Muscle layer of duodenum (tissue), 2 donors: Measurements from ENCODE around the gene MGAT3.

Source experiments
- H3K27ac ChIP-seq: one replicate; pipeline ENCODE4 v1.7.0; 2013; ENCODE audit warnings: mild to moderate bottlenecking, low read length
- H3K27me3 ChIP-seq: one replicate; pipeline ENCODE4 v1.7.0; 2013; ENCODE audit warnings: low read depth, mild to moderate bottlenecking, control low read depth, low read length
- H3K36me3 ChIP-seq, 2 donors: one replicate each; pipeline ENCODE4 v1.7.0; 2013; ENCODE audit warnings: low read length in 2 of 2, control low read depth in 1 of 2, mild to moderate bottlenecking in 1 of 2; ENCODE audit not compliant: insufficient read depth in 2 of 2, control insufficient read depth in 1 of 2
- H3K4me1 ChIP-seq, 2 donors: one replicate each; pipeline ENCODE4 v1.7.0; 2013; ENCODE audit warnings: low read length in 2 of 2, mild to moderate bottlenecking in 2 of 2, control low read depth in 1 of 2, moderate library complexity in 1 of 2; ENCODE audit not compliant: insufficient read depth in 2 of 2, control insufficient read depth in 1 of 2
- H3K4me3 ChIP-seq, 2 donors: one replicate each; pipeline ENCODE4 v1.7.0; 2013; ENCODE audit warnings: low read length in 2 of 2, low read depth in 1 of 2, mild to moderate bottlenecking in 1 of 2
- H3K9me3 ChIP-seq, 2 donors: one replicate each; pipeline ENCODE4 v1.7.0; 2013; ENCODE audit warnings: low read length in 2 of 2, control low read depth in 1 of 2, mild to moderate bottlenecking in 1 of 2; ENCODE audit not compliant: control insufficient read depth in 1 of 2
- donor health status: healthy.

MGAT3 gene

GRCh38 chr22:39527481-39527961 is 70.7 kb downstream of the MGAT3 start:
- H3K4me1 ChIP-seq, result peaks cover 17 to 82% of the 10 kb centered on the region in 2 donors
- H3K27me3 ChIP-seq, result no peaks in the 10 kb centered on the region
- no peak overlapping the region for H3K4me3 ChIP-seq
- H3K9me3 ChIP-seq, result no peaks in the 10 kb centered on the region
- peaks cover 19 to 22% of the 10 kb centered on the region in 2 donors for H3K36me3 ChIP-seq
- peak overlapping the region; percentile 5 for H3K27ac ChIP-seq

- Histone ChIP-seq H3K4me3 (peak overlapping the region in 1 of 2 donors; percentile 40), H3K4me1 (peaks cover 17 to 75% of the 10 kb centered on the region in 2 donors), H3K9me3 (no peaks in the 10 kb centered on the region), H3K27ac (peak overlapping the region; percentile 5), H3K27me3 (no peaks in the 10 kb centered on the region), H3K36me3 (peaks cover 16 to 19% of the 10 kb centered on the region in 2 donors)
Observed at GRCh38 chr22:39528080-39528661, 71.4 kb downstream of the MGAT3 start.

- Histone ChIP-seq H3K27ac (peak overlapping the region; percentile 31), H3K27me3 (no peaks in the 10 kb centered on the region), H3K9me3 (no peaks in the 10 kb centered on the region), H3K4me3 (peak overlapping the region; percentile 37 to 40), H3K36me3 (peaks cover 14 to 19% of the 10 kb centered on the region in 2 donors), H3K4me1 (peaks cover 17 to 72% of the 10 kb centered on the region in 2 donors)
Observed at GRCh38 chr22:39528681-39529486, 72.1 kb downstream of the MGAT3 start.

- Histone ChIP-seq H3K27ac (peak overlapping the region; percentile 31), H3K36me3 (peaks cover 10 to 13% of the 10 kb centered on the region in 2 donors), H3K4me1 (peaks cover 17 to 69% of the 10 kb centered on the region in 2 donors), H3K27me3 (no peaks in the 10 kb centered on the region), H3K4me3 (peak overlapping the region; percentile 7 to 40), H3K9me3 (no peaks in the 10 kb centered on the region)
Observed at GRCh38 chr22:39529487-39529851, 72.7 kb downstream of the MGAT3 start.

- Histone ChIP-seq H3K36me3 (peaks cover 8 to 9% of the 10 kb centered on the region in 2 donors), H3K9me3 (no peaks in the 10 kb centered on the region), H3K27ac (no peak overlapping the region), H3K4me1 (peaks cover 17 to 69% of the 10 kb centered on the region in 2 donors), H3K4me3 (no peak overlapping the region), H3K27me3 (no peaks in the 10 kb centered on the region)
Observed at GRCh38 chr22:39530116-39530515, 73.3 kb downstream of the MGAT3 start.

- Histone ChIP-seq H3K27me3 (no peaks in the 10 kb centered on the region), H3K36me3 (peaks cover 8 to 9% of the 10 kb centered on the region in 2 donors), H3K9me3 (no peaks in the 10 kb centered on the region), H3K4me3 (no peak overlapping the region), H3K4me1 (peaks cover 17 to 63% of the 10 kb centered on the region in 2 donors), H3K27ac (no peak overlapping the region)
Observed at GRCh38 chr22:39530692-39531331, 74.0 kb downstream of the MGAT3 start.

GRCh38 chr22:39532215-39533073 is 75.6 kb downstream of the MGAT3 start, which contains the start of gene RPS19BP1:
Gene RPS19BP1 (minus strand): TSS chr22:39532748. CDS start chr22:39532738, 10 bp downstream.
- no peaks in the 10 kb centered on the region for H3K27me3 ChIP-seq
- H3K36me3 ChIP-seq, result peaks cover 8 to 9% of the 10 kb centered on the region in 2 donors
- H3K27ac ChIP-seq, result peak within 1 kb of the TSS; percentile 87
- peaks cover 15 to 58% of the 10 kb centered on the region in 2 donors for H3K4me1 ChIP-seq
- no peaks in the 10 kb centered on the region for H3K9me3 ChIP-seq
- peak within 1 kb of the TSS; percentile 90 to 94 for H3K4me3 ChIP-seq

- H3K4me3 ChIP-seq, result no peak overlapping the region
- peaks cover 6 to 42% of the 10 kb centered on the region in 2 donors for H3K4me1 ChIP-seq
- no peaks in the 10 kb centered on the region for H3K27me3 ChIP-seq
- peaks cover 8 to 9% of the 10 kb centered on the region in 2 donors for H3K36me3 ChIP-seq
- H3K27ac ChIP-seq, result no peak overlapping the region
- H3K9me3 ChIP-seq, result no peaks in the 10 kb centered on the region
Observed at GRCh38 chr22:39534092-39534506, 77.3 kb downstream of the MGAT3 start.

- Histone ChIP-seq H3K9me3 (no peaks in the 10 kb centered on the region), H3K27ac (no peak overlapping the region)
Observed at GRCh38 chr22:39534591-39535356, 78.0 kb downstream of the MGAT3 start.

GRCh38 chr22:39535357-39535725 is 78.5 kb downstream of the MGAT3 start:
- peaks cover 0 to 29% of the 10 kb centered on the region in 2 donors for H3K4me1 ChIP-seq
- H3K27ac ChIP-seq, result no peak overlapping the region
- no peaks in the 10 kb centered on the region for H3K9me3 ChIP-seq
- H3K36me3 ChIP-seq, result no peaks in the 10 kb centered on the region
- no peaks in the 10 kb centered on the region for H3K27me3 ChIP-seq
- no peak overlapping the region for H3K4me3 ChIP-seq

More at GRCh38 chr22:39534591-39535356, 78.0 kb downstream of the MGAT3 start:
- H3K4me3 ChIP-seq, result no peak overlapping the region
- no peaks in the 10 kb centered on the region for H3K27me3 ChIP-seq
- peaks cover 3% of the 10 kb centered on the region in 2 donors for H3K36me3 ChIP-seq
- H3K4me1 ChIP-seq, result peaks cover under 1 to 35% of the 10 kb centered on the region in 2 donors
